Rectal smooth muscle tissue (tissue), 1 donor: ENCODE results near the gene SOX11.

Source experiments
- H3K27ac ChIP-seq: one replicate; pipeline ENCODE4 v1.7.0; 2013; ENCODE audit warnings: low read depth, low read length, inconsistent platforms
- H3K27me3 ChIP-seq: one replicate; pipeline ENCODE4 v1.7.0; 2013; ENCODE audit warnings: low read length; ENCODE audit not compliant: control insufficient read depth, insufficient read depth
- H3K36me3 ChIP-seq: one replicate; pipeline ENCODE4 v1.7.0; 2013; ENCODE audit warnings: low read length; ENCODE audit not compliant: control insufficient read depth, insufficient read depth
- H3K4me1 ChIP-seq: one replicate; pipeline ENCODE4 v1.7.0; 2013; ENCODE audit warnings: low read length; ENCODE audit not compliant: control insufficient read depth, insufficient read depth
- H3K4me3 ChIP-seq: one replicate; pipeline ENCODE4 v1.7.0; 2013; ENCODE audit warnings: low read length
- H3K9ac ChIP-seq: one replicate; pipeline ENCODE4 v1.7.0; 2013; ENCODE audit warnings: low read length

SOX11 gene

DNA sequence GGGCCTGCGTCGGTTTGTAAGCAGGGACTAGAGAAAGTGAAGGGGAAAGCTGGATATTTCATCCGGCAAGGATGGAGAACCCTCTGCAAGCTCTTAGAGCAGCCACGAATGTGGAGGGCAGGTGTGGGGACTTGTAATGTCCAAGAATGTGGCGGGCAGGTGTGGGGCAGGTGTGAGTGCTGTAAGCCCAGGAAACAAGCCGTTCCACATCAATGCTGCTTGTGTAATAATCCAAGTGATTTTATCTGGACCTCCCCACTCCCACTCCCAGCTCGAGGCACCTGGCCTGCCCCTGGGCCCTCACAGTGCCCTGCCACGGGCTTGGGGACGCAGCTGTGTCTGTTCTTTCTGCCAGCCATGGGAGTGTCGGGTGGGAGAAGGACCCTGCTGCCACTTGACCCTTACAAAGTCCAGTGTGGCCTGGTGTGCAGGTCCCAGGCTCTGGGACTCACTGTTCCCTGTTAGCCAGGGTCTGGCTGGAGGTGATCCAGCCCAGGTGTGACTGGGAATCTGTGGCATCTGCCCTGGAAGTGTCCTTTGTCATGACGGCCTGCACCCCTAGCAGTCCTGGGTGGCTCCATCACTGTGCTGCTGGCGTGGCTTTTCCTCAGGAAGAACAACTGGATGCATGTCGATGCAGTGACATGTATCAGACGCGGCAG lies 42.8 kb downstream of the SOX11 start:
- H3K4me1 ChIP-seq, result no peaks in the 10 kb centered on the region
- H3K4me3 ChIP-seq, result no peak overlapping the region
- H3K36me3 ChIP-seq, result no peaks in the 10 kb centered on the region
- H3K9ac ChIP-seq, result no peak overlapping the region
- no peaks in the 10 kb centered on the region for H3K27me3 ChIP-seq
- H3K27ac ChIP-seq, result no peak overlapping the region

DNA sequence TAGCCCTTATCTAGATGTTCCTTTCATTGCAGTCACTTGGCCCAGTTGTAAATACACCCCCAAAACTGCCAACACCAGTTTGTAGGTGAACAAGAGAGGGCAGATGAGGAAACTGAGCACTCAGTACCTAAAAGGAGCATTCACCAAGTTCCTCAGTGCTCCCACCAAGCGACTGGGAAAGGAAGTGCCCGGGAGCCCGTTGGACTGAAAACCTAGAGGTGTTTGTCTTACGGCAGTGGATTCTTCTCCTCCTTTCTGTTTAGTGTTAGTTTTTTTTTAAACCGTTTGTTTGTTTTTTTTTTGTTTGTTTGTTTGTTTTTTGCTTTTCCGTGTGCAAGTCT lies 43.3 kb downstream of the SOX11 start:
- Histone ChIP-seq H3K9ac (no peak overlapping the region), H3K36me3 (no peaks in the 10 kb centered on the region), H3K4me3 (no peak overlapping the region)

DNA sequence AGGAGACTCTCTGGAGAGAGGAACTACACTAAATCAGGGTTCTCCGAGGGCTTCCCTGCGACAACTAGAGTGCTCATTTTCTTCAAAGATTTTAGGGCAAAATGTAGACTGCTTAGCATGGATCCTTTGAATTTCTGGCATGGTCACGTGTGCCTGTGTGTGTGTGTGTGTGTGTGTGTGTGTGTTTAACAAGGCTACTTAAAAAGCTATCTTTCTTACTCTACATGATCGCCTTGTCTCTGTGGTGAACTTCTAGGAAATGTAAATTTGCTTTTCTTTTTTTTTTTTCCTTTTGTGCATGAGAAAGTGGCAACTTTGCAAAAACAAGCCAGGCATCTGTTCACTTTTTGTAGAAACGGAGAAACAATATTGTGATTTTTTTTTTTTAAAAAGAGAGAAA lies 43.9 kb downstream of the SOX11 start:
- Histone ChIP-seq H3K36me3 (no peaks in the 10 kb centered on the region), H3K27ac (no peak overlapping the region), H3K4me3 (no peak overlapping the region), H3K27me3 (no peaks in the 10 kb centered on the region), H3K4me1 (no peaks in the 10 kb centered on the region), H3K9ac (no peak overlapping the region)

More for the DNA sequence above, 43.3 kb downstream of the SOX11 start:
- H3K27ac ChIP-seq, result no peak overlapping the region
- H3K27me3 ChIP-seq, result no peaks in the 10 kb centered on the region
- H3K4me1 ChIP-seq, result no peaks in the 10 kb centered on the region

DNA sequence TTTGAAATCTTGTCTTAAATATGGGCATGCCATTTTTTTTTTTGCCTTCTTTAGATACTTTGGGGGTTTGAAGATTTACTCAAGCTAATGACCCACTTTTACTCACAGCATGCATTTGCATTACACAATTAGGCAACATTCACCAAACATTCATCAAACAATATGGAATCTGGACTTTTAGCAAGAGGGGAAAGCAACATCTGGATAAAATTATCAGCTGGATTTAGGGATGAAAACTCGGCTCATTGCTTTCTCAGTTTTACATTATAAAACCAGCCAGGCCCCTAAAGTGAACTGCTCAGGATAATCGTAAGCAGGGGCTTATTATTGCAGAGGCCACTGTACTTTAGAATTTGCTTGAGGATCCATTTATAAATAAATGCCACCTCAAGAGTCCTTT lies 44.7 kb downstream of the SOX11 start:
- no peak overlapping the region for H3K27ac ChIP-seq
- no peak overlapping the region for H3K4me3 ChIP-seq
- H3K36me3 ChIP-seq, result no peaks in the 10 kb centered on the region

DNA sequence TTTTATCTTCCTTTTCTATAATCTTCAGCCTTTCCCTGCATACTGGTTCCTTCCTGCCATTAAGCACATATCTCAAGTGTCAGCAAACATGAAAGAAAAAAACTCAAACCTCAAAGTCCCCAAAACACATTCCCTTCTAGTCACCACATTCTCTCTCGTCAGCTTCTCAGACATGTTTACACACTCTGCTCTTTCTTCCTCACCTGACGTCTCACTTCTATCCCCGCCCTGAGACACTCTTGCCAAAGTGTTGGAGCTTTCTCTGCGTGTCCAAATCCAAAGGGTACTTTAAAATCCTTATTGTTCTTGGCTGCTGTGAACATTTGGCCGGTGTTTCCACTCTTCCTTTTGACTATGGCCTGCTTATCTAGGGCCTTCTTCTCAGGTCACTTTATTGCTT lies 47.9 kb downstream of the SOX11 start:
- H3K4me3 ChIP-seq, result no peak overlapping the region
- H3K27ac ChIP-seq, result no peak overlapping the region
- no peaks in the 10 kb centered on the region for H3K36me3 ChIP-seq
- H3K4me1 ChIP-seq, result no peaks in the 10 kb centered on the region
- no peaks in the 10 kb centered on the region for H3K27me3 ChIP-seq
- H3K9ac ChIP-seq, result no peak overlapping the region

More for the DNA sequence above, 44.7 kb downstream of the SOX11 start:
- Histone ChIP-seq H3K9ac (no peak overlapping the region), H3K27me3 (no peaks in the 10 kb centered on the region), H3K4me1 (no peaks in the 10 kb centered on the region)

DNA sequence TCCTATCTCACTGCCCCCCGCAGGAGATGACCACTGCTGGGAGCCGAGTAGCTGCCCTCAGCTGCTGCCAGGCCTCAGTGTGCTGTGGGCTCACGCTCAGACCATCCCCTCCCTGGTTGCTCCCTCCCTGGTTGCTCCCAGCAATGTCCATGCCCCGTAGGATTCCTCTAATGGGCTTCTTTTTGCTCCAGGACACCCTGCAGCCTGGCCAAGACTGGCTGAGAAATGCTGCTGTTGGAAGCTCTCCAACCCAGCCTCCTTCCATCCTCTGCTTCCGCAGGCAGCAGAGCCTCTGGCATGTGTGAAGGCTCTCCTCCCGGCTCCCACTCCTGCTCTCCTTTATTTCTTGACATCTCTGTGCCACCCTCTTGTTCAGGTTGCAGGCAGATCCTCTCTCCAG lies 48.6 kb downstream of the SOX11 start:
- no peaks in the 10 kb centered on the region for H3K27me3 ChIP-seq
- H3K27ac ChIP-seq, result no peak overlapping the region
- no peak overlapping the region for H3K9ac ChIP-seq
- H3K4me3 ChIP-seq, result no peak overlapping the region
- H3K36me3 ChIP-seq, result no peaks in the 10 kb centered on the region
- H3K4me1 ChIP-seq, result no peaks in the 10 kb centered on the region

DNA sequence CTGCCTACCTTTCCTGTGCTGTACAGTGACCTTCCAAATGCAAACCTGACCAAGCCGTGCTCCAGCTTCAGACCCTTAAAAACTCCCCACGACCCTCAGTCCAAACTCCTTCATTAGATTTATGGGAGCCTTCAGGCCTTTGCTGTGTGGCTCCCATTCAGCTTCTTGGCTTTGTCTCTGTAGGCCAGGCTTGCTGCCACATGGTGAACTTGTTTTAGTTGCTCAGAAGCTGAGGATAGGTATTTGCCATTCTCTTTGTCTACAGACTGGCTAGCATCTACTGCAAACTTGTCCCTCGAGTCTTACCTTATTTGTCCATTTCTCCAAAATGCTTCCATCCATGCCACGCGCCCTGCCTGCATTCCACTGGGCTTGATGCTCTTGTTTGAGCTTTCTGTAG lies 49.1 kb downstream of the SOX11 start:
- no peak overlapping the region for H3K27ac ChIP-seq
- no peak overlapping the region for H3K9ac ChIP-seq
- H3K4me3 ChIP-seq, result no peak overlapping the region
- no peaks in the 10 kb centered on the region for H3K4me1 ChIP-seq
- H3K36me3 ChIP-seq, result no peaks in the 10 kb centered on the region
- H3K27me3 ChIP-seq, result no peaks in the 10 kb centered on the region

DNA sequence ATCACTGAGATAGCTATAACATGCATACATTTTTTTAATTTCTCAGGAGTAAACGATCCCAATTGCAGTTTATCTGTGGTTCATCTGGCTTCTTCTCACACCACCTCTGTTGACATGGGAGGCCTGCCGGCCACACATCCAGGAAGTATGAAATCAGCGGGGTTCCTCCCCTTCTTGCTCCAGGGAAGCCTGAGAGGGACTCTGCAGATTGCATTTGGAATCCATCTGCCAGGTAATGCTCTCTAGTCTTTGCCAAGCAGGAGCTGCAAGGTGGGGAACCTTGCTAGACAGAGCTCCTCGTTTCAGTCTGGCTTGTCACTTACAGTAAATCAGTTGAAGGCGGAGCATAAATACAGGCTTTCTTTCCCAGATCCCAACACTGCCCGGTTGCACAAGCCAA lies 49.9 kb downstream of the SOX11 start:
- Histone ChIP-seq H3K36me3 (no peaks in the 10 kb centered on the region), H3K4me1 (no peaks in the 10 kb centered on the region), H3K27me3 (no peaks in the 10 kb centered on the region), H3K27ac (no peak overlapping the region), H3K4me3 (no peak overlapping the region), H3K9ac (no peak overlapping the region)

DNA sequence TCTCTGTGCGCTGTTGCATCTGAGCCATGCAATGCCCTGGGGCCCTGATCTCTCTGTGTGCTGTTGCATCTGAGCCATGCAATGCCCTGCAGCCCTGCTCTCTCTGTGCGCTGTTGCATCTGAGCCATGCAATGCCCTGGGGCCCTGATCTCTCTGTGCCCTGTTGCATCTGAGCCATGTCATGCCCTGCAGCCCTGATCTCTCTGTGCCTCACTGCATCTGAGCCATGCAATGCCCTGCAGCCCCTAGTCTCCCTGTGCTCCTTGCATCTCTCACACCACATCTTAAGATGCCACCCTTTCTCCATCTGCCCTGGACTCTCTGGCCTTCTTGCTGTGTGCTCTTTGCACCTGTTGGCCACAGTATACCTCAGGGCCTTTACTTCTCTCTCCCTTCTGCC lies 56.2 kb downstream of the SOX11 start:
- no peak overlapping the region for H3K9ac ChIP-seq
- H3K27ac ChIP-seq, result no peak overlapping the region
- H3K36me3 ChIP-seq, result no peaks in the 10 kb centered on the region
- no peak overlapping the region for H3K4me3 ChIP-seq
- H3K4me1 ChIP-seq, result no peaks in the 10 kb centered on the region
- no peaks in the 10 kb centered on the region for H3K27me3 ChIP-seq

DNA sequence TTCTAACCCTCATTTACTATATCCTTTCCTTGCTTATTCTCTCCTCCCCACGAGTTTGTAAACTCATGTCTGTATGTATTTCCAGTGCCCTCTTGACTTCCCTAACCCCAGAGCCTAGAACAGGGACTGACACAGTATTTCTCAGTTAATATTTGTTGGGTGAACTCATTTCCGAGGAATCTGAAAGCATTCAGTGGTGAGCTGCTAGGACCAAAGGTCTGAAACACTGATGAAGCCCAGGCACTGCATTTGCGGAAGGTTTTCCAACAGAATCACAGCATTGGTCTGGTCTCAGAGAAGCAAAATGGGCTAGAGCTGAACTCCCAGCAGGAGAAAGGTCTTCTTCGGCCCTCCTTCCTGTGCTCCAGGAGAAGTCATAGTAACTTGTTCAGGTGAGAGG lies 56.8 kb downstream of the SOX11 start:
- Histone ChIP-seq H3K27ac (no peak overlapping the region), H3K4me1 (no peaks in the 10 kb centered on the region), H3K4me3 (no peak overlapping the region), H3K9ac (no peak overlapping the region), H3K36me3 (no peaks in the 10 kb centered on the region), H3K27me3 (no peaks in the 10 kb centered on the region)

DNA sequence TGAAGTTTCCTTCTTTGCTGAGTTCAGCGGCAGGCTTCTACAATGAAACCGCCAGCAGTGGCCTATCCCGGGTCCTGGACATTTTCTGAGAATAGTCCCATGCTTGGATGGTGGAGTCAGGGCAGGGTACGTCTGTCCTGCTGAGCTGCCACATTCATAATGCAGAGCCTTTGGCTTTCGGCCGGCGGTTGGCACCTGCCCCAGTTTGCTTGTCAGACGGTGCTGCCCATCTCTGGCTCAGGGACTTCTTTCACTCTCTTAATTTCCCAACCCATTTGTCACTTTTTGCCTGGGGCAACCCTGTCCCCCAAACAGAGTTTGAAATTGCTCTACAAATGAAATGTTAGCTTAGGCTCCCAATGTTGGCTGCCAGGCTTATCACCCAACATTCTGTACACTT lies 57.2 kb downstream of the SOX11 start:
- Histone ChIP-seq H3K27ac (no peak overlapping the region), H3K9ac (no peak overlapping the region), H3K36me3 (no peaks in the 10 kb centered on the region), H3K27me3 (no peaks in the 10 kb centered on the region), H3K4me1 (no peaks in the 10 kb centered on the region), H3K4me3 (no peak overlapping the region)
